HG03039 (cell line): ENCODE measurements around the gene DVL1.

Experiments used
- ATAC-seq: cut with Tn5 transposase; IDR thresholded peaks from one replicate; pipeline ENCODE4 v1.9.1; 2021; ENCODE audit warnings: mild to moderate bottlenecking, moderate library complexity; ENCODE audit not compliant: unreplicated experiment

Gene DVL1

GRCh38 chr1:1299686-1300351 lies 49.4 kb downstream of the DVL1 start:
- ATAC-seq: no peak

GRCh38 chr1:1298861-1299685 lies 50.1 kb downstream of the DVL1 start:
- ATAC-seq: no peak

GRCh38 chr1:1297802-1298424 lies 51.3 kb downstream of the DVL1 start:
- no peak for ATAC-seq

- ATAC-seq: no peak
These were observed 52.9 kb downstream of the DVL1 start for GRCh38 chr1:1296070-1297061.

GRCh38 chr1:1295154-1295923 lies 53.9 kb downstream of the DVL1 start:
- no peak for ATAC-seq

- no peak for ATAC-seq
These were observed 54.8 kb downstream of the DVL1 start for GRCh38 chr1:1294250-1294890.

GRCh38 chr1:1293263-1294249 lies 55.7 kb downstream of the DVL1 start:
- ATAC-seq: no peak

- no peak for ATAC-seq
These were observed 56.4 kb downstream of the DVL1 start for GRCh38 chr1:1292851-1293250.

GRCh38 chr1:1292442-1292779 lies 56.8 kb downstream of the DVL1 start:
- no peak for ATAC-seq

- ATAC-seq: no peak
These were observed 57.4 kb downstream of the DVL1 start for GRCh38 chr1:1291548-1292441.

GRCh38 chr1:1291023-1291528 lies 58.1 kb downstream of the DVL1 start:
- ATAC-seq: no peak

GRCh38 chr1:1290238-1290731 lies 58.9 kb downstream of the DVL1 start:
- no peak for ATAC-seq

GRCh38 chr1:1287288-1288110 lies 61.7 kb downstream of the DVL1 start:
- no peak for ATAC-seq

GRCh38 chr1:1286313-1287261 lies 62.6 kb downstream of the DVL1 start:
- no peak for ATAC-seq
